ENCODE data around the gene RAF1. TPM values are rescaled to one million over a fixed set of nuclear protein-coding genes. Genes with fewer than 3 reads are reported as not detected.

RAF1 gene
- total and polyA plus RNA-seq, 2 of the 8 experiments (the other 6 are each of a cell fraction or from before 2014, with no cell fraction given): 103 to 118 TPM

DNA sequence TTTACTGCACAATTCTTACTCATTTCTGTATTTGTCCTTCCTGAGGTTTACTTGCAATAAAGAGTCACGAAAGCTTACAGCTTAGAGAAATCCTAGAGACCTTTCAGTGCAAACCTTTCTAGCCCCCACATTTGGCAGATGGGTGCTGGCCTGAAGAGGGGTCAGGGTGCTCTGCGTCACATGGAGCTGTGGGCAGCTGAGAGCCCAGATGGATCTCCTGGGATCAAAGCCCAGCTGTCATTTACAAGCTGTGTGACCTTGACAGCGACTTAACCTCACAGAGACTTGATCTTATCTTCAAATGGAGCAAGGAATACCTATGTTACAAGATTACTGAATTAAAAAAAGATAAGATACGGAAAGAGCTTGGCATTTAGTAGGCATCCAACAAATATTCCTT lies 24.0 kb upstream of the RAF1 start:
- Histone ChIP-seq H4K91ac (replicated peaks; ENCODE audit: insufficient read length, low read length) (no peak overlapping the region), H3K79me2 (ENCODE audit: control insufficient read depth in 1 of 2, insufficient read depth in 2 of 2, low read length in 2 of 2) (no peaks in the 10 kb centered on the region), H3K9ac (replicated peaks in 1 of 4; ENCODE audit: extremely low read depth in 1 of 4, low read depth in 3 of 4, low read length in 3 of 4) (no peak overlapping the region), H4K8ac (ENCODE audit: extremely low read depth, insufficient read depth, low read length) (no peak overlapping the region), H4K5ac (ENCODE audit: insufficient read length, low read depth, low read length) (no peak overlapping the region), H4K20me1 (replicated peaks in 1 of 2; ENCODE audit: control insufficient read depth in 1 of 2, insufficient read depth in 2 of 2, low read length in 2 of 2) (no peaks in the 10 kb centered on the region), H3K23me2 (ENCODE audit: low read depth, low read length) (no peaks in the 10 kb centered on the region), H2AFZ (ENCODE audit: low read length) (no peak overlapping the region), H3K27ac (ENCODE audit: low read depth, low read length) (no peak overlapping the region), H3K4me3 (ENCODE audit: extremely low read depth in 1 of 4, insufficient read depth in 2 of 4, low read depth in 3 of 4, low read length in 4 of 4) (no peak overlapping the region), H3K23ac (ENCODE audit: insufficient read length) (no peak overlapping the region), H2AK5ac (ENCODE audit: low read depth, low read length) (no peak overlapping the region), H3K4me1 (replicated peaks in 1 of 4; ENCODE audit: control insufficient read depth in 3 of 4, insufficient read depth in 4 of 4, low read length in 3 of 4) (no peaks in the 10 kb centered on the region), H3K27me3 (replicated peaks in 1 of 4; ENCODE audit: control insufficient read depth in 3 of 4, extremely low read depth in 1 of 4, insufficient read depth in 3 of 4, low read length in 3 of 4) (no peaks in the 10 kb centered on the region), H2BK20ac (ENCODE audit: low read length) (no peak overlapping the region), H3K4me2 (ENCODE audit: insufficient read depth in 1 of 2, low read depth in 2 of 2, low read length in 2 of 2) (no peak overlapping the region), H2BK5ac (ENCODE audit: low read depth, low read length) (no peak overlapping the region), H2BK12ac (ENCODE audit: low read depth, low read length) (no peak overlapping the region), H3K4ac (replicated peaks; ENCODE audit: insufficient read length, low read depth, low read length) (no peak overlapping the region), H2BK15ac (ENCODE audit: low read length) (no peak overlapping the region), H3K14ac (ENCODE audit: insufficient read length) (no peak overlapping the region), H3K79me1 (ENCODE audit: low read depth, low read length) (no peaks in the 10 kb centered on the region), H2BK120ac (replicated peaks; ENCODE audit: low read depth, low read length) (no peak overlapping the region), H3K18ac (ENCODE audit: extremely low read depth, low read length) (no peak overlapping the region), H3K56ac (replicated peaks; ENCODE audit: insufficient read length, low read depth, low read length) (no peak overlapping the region), H3K9me3 (ENCODE audit: insufficient read depth in 2 of 2, low read depth in 1 of 2, low read length in 1 of 2) (no peaks in the 10 kb centered on the region), H3K36me3 (ENCODE audit: control insufficient read depth in 2 of 4, insufficient read depth in 4 of 4, low read length in 3 of 4) (no peaks in the 10 kb centered on the region)
- WGBS, 2 experiments (ENCODE audit: extremely low coverage in 1 of 2, insufficient coverage in 1 of 2, insufficient read length in 1 of 2, insufficient replicate concordance in 2 of 2, low coverage in 1 of 2, low lambda C conversion rate in 2 of 2, missing lambda C conversion rate in 1 of 2): 87% methylated on average over 4 of the region's 4 CpGs; no CpG with 5 or more reads in 1 of the 2 experiments
- DNase-seq (ENCODE audit: low read depth in 1 of 2, low spot score in 2 of 2) (no peak), FAIRE-seq (no peak)
- ChIA-PET CTCF (ENCODE audit: partially characterized antibody) (interaction anchor here (0.6 to 1.4 kb wide), 4 partner anchors 11 to 36 kb away, joined by 3 to 6 read pairs (median 4); partner anchors contain the start of gene RAF1), POLR2A (ENCODE audit: partially characterized antibody) (interaction anchor here (1.0 to 1.5 kb wide), 4 partner anchors 12 to 145 kb away, joined by 3 read pairs; partner anchors contain the start of gene RAF1)
- TF ChIP-seq POLR2A (IDR thresholded peaks at IDR 0.05; ENCODE audit: control extremely low read depth in 1 of 2, low read depth in 2 of 2, low read length in 2 of 2) (no peak), NANOG (IDR thresholded peaks at IDR 0.05; ENCODE audit: insufficient read depth, low read depth, low read length, poor library complexity, severe bottlenecking) (no peak), ZNF274 (IDR thresholded peaks at IDR 0.05; ENCODE audit: borderline replicate concordance, extremely low read depth, low read length) (no peak), TCF12 (IDR thresholded peaks at IDR 0.05; ENCODE audit: low read depth, low read length) (no peak), JUN (IDR thresholded peaks at IDR 0.05; ENCODE audit: low read depth, low read length) (no peak), CBX5 (IDR thresholded peaks at IDR 0.05; ENCODE audit: low read depth, low read length) (no peak), CREB1 (IDR thresholded peaks at IDR 0.05) (no peak), ASH2L (IDR thresholded peaks at IDR 0.05; ENCODE audit: low read length) (no peak), ATF2 (IDR thresholded peaks at IDR 0.05; ENCODE audit: low read length) (no peak), CTCF (IDR thresholded peaks at IDR 0.05; ENCODE audit: control extremely low read depth in 1 of 3, insufficient read depth in 1 of 3, low read depth in 1 of 3, low read length in 3 of 3) (no peak), KDM1A (IDR thresholded peaks at IDR 0.05; ENCODE audit: borderline replicate concordance, low read length) (no peak)
